Central memory CD4-positive, alpha-beta T cell (primary cell): ENCODE measurements around the gene PPME1.

Source experiments
- DNase-seq: peaks from one replicate; pipeline ENCODE4 v3.0.0; 2022

The PPME1 gene

DNA sequence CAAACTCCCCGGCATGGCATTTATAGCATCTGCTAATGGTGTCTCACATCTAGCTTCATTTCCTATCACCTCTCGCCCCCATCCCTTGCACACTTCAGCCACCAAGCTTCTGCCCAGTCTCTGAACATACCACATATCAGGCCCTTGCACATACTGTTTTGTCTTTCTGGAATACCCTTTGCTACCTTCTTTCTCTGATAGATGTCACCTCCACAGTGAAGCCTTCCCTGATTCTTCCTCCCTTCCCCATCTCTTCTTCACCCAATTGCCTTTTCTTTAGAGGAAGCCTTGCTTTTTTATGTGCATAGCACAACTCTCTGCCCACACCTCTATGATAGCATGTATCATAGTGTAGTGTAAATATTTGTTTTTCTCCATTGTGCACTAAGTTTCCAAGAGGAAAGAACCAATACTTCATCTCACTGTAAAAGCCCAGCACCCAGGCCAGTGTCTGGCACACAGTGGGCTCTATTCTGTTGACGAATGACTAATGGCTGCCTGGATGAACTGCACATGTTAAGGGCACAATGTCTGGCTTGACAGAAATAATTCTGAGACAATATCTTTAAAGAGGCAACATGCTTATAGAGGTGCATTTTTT, 112.6 kb downstream of the PPME1 start:
- DNase-seq: no peak

DNA sequence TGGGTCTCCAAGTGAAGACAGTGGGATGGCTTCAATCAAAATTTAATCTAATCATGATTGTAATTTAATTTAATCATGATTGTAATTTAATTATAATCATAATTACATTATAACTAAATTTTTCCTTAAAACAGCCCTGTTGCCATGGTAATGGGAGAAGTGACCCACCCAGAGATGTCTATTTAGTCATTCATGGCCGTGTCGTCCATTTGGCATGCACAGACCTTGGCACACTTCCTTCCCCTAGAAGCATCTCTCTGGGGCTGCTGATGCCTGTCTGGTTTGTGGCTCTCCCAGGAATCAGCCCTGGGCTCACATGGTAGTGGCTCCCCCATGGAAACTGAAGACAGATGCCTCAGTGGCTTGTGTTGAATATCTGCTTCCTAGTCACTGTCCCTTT, 113.4 kb downstream of the PPME1 start:
- no peak for DNase-seq

DNA sequence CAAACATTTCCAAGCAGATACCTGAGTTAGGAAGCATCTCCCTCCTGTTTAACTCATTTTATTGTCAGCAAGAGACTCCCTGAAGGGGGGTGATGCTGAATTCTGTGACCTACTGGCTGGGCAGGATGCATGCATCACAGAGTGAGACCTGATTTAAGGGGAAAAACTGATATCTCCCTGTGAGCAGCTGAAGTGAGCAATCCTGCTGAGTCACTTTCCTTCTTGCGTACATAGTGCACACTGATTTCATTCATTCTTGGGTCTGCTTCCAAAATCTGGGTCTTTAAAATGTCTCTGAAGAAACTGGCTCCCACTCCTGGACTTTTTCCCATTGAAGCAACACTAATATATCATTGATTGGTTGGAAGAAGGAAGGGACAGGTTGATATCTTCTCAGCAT, 117.1 kb downstream of the PPME1 start:
- DNase-seq: no peak

DNA sequence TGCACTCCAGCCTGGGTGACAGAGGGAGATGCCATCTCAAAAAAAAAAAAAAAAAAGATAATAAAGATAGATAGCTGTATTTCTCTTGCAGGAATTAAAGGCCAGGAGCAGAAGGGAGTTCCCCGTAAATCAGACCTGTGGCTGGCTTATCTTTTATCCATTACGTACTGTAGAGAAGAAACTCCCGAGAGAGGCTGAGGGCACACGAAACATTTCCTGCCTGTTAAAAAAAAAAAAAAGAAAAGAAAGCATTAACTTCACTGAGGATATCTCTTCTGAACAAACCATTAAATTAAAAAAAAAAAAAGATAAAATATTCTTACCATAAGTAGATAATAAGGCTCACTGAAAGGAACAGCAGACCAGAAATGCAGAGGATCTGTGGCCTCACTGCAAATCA, 117.8 kb downstream of the PPME1 start:
- DNase-seq: no peak

DNA sequence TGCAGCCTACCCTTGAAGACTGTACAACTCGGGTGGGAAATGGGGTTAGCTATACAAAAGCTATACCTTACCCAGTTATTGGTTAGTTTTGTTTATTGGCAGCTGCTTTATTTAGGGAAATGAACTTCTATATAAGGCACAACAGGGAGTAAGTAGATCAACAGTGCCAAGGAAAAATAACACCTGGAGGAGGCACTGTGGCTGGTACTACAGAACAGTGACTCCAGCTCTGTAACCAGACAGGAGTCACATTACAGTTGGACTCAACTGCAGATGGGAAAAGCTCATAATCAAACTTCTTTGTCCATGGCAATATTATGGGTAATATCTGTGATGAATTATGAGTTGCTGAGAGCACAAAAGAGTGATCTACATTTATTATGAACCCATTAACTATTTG, 126.4 kb downstream of the PPME1 start:
- DNase-seq: no peak

DNA sequence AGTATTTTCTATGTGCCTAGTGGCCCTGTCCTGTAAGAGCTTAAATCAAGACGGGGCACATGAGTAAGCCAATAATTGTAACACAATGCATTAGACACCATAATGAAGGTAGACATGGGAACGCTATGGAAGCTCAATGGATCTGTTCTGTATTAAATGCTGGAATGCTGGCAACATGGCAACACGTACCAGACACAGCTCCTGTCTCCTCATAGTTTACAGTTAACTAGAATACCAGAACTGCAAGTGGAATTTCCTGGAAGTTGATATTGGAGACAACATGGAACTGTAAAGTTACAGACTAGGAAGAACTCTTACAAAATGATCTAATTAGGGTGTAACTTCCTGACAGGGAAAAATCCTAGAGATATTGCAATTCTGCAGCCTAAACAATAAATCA, 127.9 kb downstream of the PPME1 start:
- no peak for DNase-seq
